K562 (cell line): Measurements from ENCODE around the gene GLDC. TPM values are rescaled to one million over a fixed set of nuclear protein-coding genes. Genes with fewer than 3 reads are reported as not detected.

Experiments used
- ATAC-seq: fragments of 200-7000 bp; cut with Tn5 transposase; 3 replicates; pipeline ENCODE4 v1.9.1; 2020; ENCODE audit warnings: moderate library complexity
- Bru-seq: library from RNA; stranded (reverse); fragments of 400-500 nt; gene quantifications from one replicate; lab custom pipeline; 2021; lab: Mats Ljungman, UMichigan
- BruChase-seq, 2 experiments: library from RNA; stranded (reverse); fragments of 400-500 nt; gene quantifications; one replicate each; lab custom pipeline; 2021; lab: Mats Ljungman, UMichigan
- BruUV-seq: library from RNA; stranded (reverse); fragments of 400-500 nt; replicated peaks from 2 replicates; lab custom pipeline; 2021; lab: Mats Ljungman, UMichigan
- CTCF ChIA-PET: fragments of 300-600 bp; formaldehyde crosslinking; extraction: SDS; loops from one replicate; lab custom pipeline; 2021; ENCODE audit warnings: low intra/inter-chr PET ratio; lab: Yijun Ruan, JAX
- POLR2A ChIA-PET: fragments of 300-600, 350-650 bp; sonication (Branson Sonifier 250); formaldehyde crosslinking; extraction: SDS; loops from one replicate; lab custom pipeline; 2021; ENCODE audit warnings: antibody characterized with exemption, inconsistent platforms; lab: Yijun Ruan, JAX
- DNase-seq, 4 experiments: peaks; one replicate each; pipeline versions ENCODE4 v3.0.0 to v3.0.0-alpha.2; 2011 to 2018; ENCODE audit warnings: low spot score in 3 of 4, mixed read lengths in 3 of 4; ENCODE audit errors: extremely low read depth in 1 of 4
- FAIRE-seq: peaks from 2 replicates; lab custom pipeline; 2011; peaks lifted over from hg19 to GRCh38; lab: Jason Lieb, UNC
- H2AFZ ChIP-seq: 2 replicates; pipeline ENCODE4 v1.6.0; 2011; ENCODE audit warnings: low read depth, low read length, control low read depth, inconsistent platforms
- H3K27ac ChIP-seq: fragments of 200-600 bp; 3 replicates; pipeline ENCODE4 v1.8.0; 2011; ENCODE audit warnings: low read depth, mild to moderate bottlenecking, control low read depth, inconsistent platforms, low read length, moderate library complexity, mixed read lengths; ENCODE audit errors: extremely low read depth
- H3K27me3 ChIP-seq, 2 experiments: fragments of 300-600 bp in 1 of 2; 2 replicates in 1 of 2; 3 replicates in 1 of 2; pipeline versions ENCODE4 v1.6.0 to v1.8.0; 2011; ENCODE audit warnings: inconsistent platforms in 2 of 2, low read length in 2 of 2, mild to moderate bottlenecking in 1 of 2, mixed read lengths in 1 of 2, moderate library complexity in 1 of 2; ENCODE audit not compliant: control insufficient read depth in 2 of 2, insufficient read depth in 2 of 2
- H3K36me3 ChIP-seq: fragments of 300-600 bp; 3 replicates; pipeline ENCODE4 v1.8.0; 2011; ENCODE audit warnings: mild to moderate bottlenecking, low read length, inconsistent platforms; ENCODE audit not compliant: control insufficient read depth, insufficient read depth
- H3K4me1 ChIP-seq, 2 experiments: fragments of 200-600 bp in 1 of 2; replicated peaks in 1 of 2; 2 replicates in 1 of 2; 3 replicates in 1 of 2; pipeline versions ENCODE4 v1.5.1 to v1.8.0; 2011; ENCODE audit warnings: inconsistent platforms in 2 of 2, low read length in 2 of 2, mild to moderate bottlenecking in 1 of 2, mixed read lengths in 1 of 2, moderate library complexity in 1 of 2; ENCODE audit not compliant: control insufficient read depth in 2 of 2, insufficient read depth in 2 of 2
- H3K4me2 ChIP-seq: 2 replicates; pipeline ENCODE4 v1.6.1; 2011; ENCODE audit warnings: low read length, control low read depth, inconsistent platforms, mixed read lengths; ENCODE audit not compliant: insufficient read depth
- H3K4me3 ChIP-seq: fragments of 200-600 bp; sonication (generic), shearing (Covaris generic); 2 replicates; pipeline ENCODE4 v1.5.1; 2016; ENCODE audit warnings: control low read depth, inconsistent platforms
- H3K79me2 ChIP-seq: fragments of 200-600 bp; 3 replicates; pipeline ENCODE4 v1.8.0; 2011; ENCODE audit warnings: low read length, inconsistent platforms; ENCODE audit not compliant: control insufficient read depth, insufficient read depth
- H3K9ac ChIP-seq, 2 experiments: 2 replicates each; pipeline versions ENCODE4 v1.6.0 to v1.6.1; 2011; ENCODE audit warnings: low read depth in 2 of 2, low read length in 2 of 2, control low read depth in 1 of 2, inconsistent platforms in 1 of 2, mild to moderate bottlenecking in 1 of 2, mixed read lengths in 1 of 2; ENCODE audit not compliant: insufficient read depth in 1 of 2
- H3K9me1 ChIP-seq: one replicate; pipeline ENCODE4 v1.6.0; 2011; ENCODE audit warnings: inconsistent platforms, mild to moderate bottlenecking, low read length, moderate library complexity; ENCODE audit not compliant: control insufficient read depth, insufficient read depth
- H3K9me3 ChIP-seq: replicated peaks from 2 replicates; pipeline ENCODE4 v1.5.1; 2011; ENCODE audit warnings: low read depth, low read length, inconsistent platforms; ENCODE audit not compliant: control insufficient read depth, insufficient read depth
- H4K20me1 ChIP-seq: replicated peaks from 2 replicates; pipeline ENCODE4 v1.6.1; 2011; ENCODE audit warnings: low read length, inconsistent platforms, mixed read lengths; ENCODE audit not compliant: control insufficient read depth, insufficient read depth
- CBX2 ChIP-seq: fragments of 200-600 bp; sonication (generic); IDR thresholded peaks from one replicate; pipeline ENCODE4 v1.6.1; 2012; ENCODE audit warnings: mild to moderate bottlenecking, low read length, inconsistent platforms; ENCODE audit not compliant: insufficient read depth, poor library complexity, severe bottlenecking
- whole genome bisulfite sequencing: fragments of 100-300 bp; shearing (Covaris generic); methylation state at CpG from one replicate; pipeline ENCODE4 v1.1.6; 2016; ENCODE audit warnings: low coverage, mixed read lengths; ENCODE audit not compliant: insufficient coverage; ENCODE audit errors: missing lambda C conversion rate; 5-methylcytosine and 5-hydroxymethylcytosine counted together
- in situ Hi-C: fragments of 300-500 bp; cut with MboI; formaldehyde crosslinking; loops from 4 replicates; pipeline ENCODE4 v1.15.0; 2018; ENCODE audit warnings: inconsistent platforms, mixed read lengths
- intact Hi-C: fragments of 100-400 bp; cut with micrococcal nuclease; formaldehyde crosslinking; loops from 2 replicates; pipeline ENCODE4 v1.14.2; 2022
- long read RNA-seq, 3 experiments: library from polyadenylated mRNA in 2 of 3; library from RNA in 1 of 3; unstranded in 2 of 3; stranded (forward) in 1 of 3; transcript quantifications; one replicate each; pipeline ENCODE4 v2.0.0, GENCODE V29; 2019 to 2022
- polyA minus RNA-seq, 3 experiments: library from RNA; depleted of rRNA, polyadenylated mRNA; stranded (reverse); fragments of >200 nt; gene quantifications; 2 replicates each; pipeline ENCODE4 v1.2.3, GENCODE V29; 2011
- polyA plus RNA-seq, 8 experiments: library from polyadenylated mRNA; depleted of rRNA in 4 of 8; stranded (reverse) in 5 of 8; unstranded in 3 of 8; fragments of >200 nt; fragmentation: Nextera tagmentation in 2 of 8; fragmentation: Illumina TruSeq in 1 of 8; extraction: Ambion mirVana in 2 of 8; extraction: Trizol in 1 of 8; gene quantifications; 2 replicates each; pipeline versions ENCODE4 v1.2.1 to v1.2.3, GENCODE V29; 2011 to 2014; ENCODE audit warnings: inconsistent platforms in 1 of 8, missing spikeins in 1 of 8
- total RNA-seq, 7 experiments: library from RNA; depleted of rRNA in 6 of 7; stranded (reverse); fragments of >200 nt in 6 of 7; fragmentation: Illumina TruSeq in 2 of 7; extraction: Trizol in 2 of 7; gene quantifications; 2 replicates each; pipeline versions ENCODE4 v1.2.1 to v1.2.3, GENCODE V29; 2011 to 2021; ENCODE audit warnings: low replicate concordance in 1 of 7
- TF ChIP-seq, protein P1 (sequence below), 3 experiments: fragments of 200-800 bp in 1 of 3; fragments of 250-450 bp in 1 of 3; fragments of 450-650 bp in 1 of 3; sonication (Bioruptor Pico) in 1 of 3; sonication (Bioruptor generic) in 1 of 3; formaldehyde crosslinking in 1 of 3; IDR thresholded peaks; 2 replicates each; pipeline versions ENCODE4 v1.6.1 to v1.8.0; 2016 to 2022; ENCODE audit warnings: mild to moderate bottlenecking in 2 of 3, missing genetic modification characterization in 2 of 3, missing compliant biosample characterization in 1 of 3, moderate library complexity in 1 of 3

The GLDC gene
- not detected in 2 replicates for total RNA-seq (2011; cell fraction: chromatin; rRNA removed; ENCODE audit: low replicate concordance)
- not detected in 2 replicates for total RNA-seq (2011; cell fraction: nucleolus; rRNA removed)
- total RNA-seq (2011; cell fraction: nucleoplasm; rRNA removed) = not detected in 2 replicates
- 0.29 TPM in 1 of 2 replicates, not detected in the other for total RNA-seq (2014; rRNA removed)
- total RNA-seq (2014; rRNA removed; fragmentation: Illumina TruSeq; extraction: Trizol) = not detected in 2 replicates
- not detected in 2 replicates for total RNA-seq (2015; rRNA removed; fragmentation: Illumina TruSeq; extraction: Trizol)
- total RNA-seq (2021) = 0.27 and 0.60 TPM in 2 replicates
- polyA plus RNA-seq (2011; rRNA removed) = 0.03 TPM in 1 of 2 replicates, not detected in the other
- polyA plus RNA-seq (2011; cell fraction: cytosol; rRNA removed) = not detected in 2 replicates
- not detected in 2 replicates for polyA plus RNA-seq (2011; cell fraction: nucleus; rRNA removed)
- polyA plus RNA-seq (2012) = 0.03 and 0.33 TPM in 2 replicates
- polyA plus RNA-seq (2014; fragmentation: Illumina TruSeq; extraction: Trizol) = 0.08 TPM in 1 of 2 replicates, not detected in the other
- polyA plus RNA-seq (2014; fragmentation: Nextera tagmentation; extraction: Ambion mirVana) = under 1 TPM in 1 of 2 experiments, not detected in 1; 0.08 TPM
- not detected in 2 replicates for polyA plus RNA-seq (2014; rRNA removed)
- not detected in 2 replicates for polyA minus RNA-seq (2011; rRNA and poly(A)+ RNA removed)
- not detected in 2 replicates for polyA minus RNA-seq (2011; cell fraction: cytosol; rRNA and poly(A)+ RNA removed)
- polyA minus RNA-seq (2011; cell fraction: nucleus; rRNA and poly(A)+ RNA removed) = not detected in 2 replicates
- percentile 6 among the genes with signal in this experiment for Bru-seq, nascent RNA
- BruChase-seq, experiment 1, labeled RNA remaining after a 2-hour chase = percentile 6 among the genes with signal in this experiment
- BruChase-seq, experiment 2, labeled RNA remaining after a 6-hour chase = percentile 2 among the genes with signal in this experiment
- long read RNA-seq, experiment 1 = 0 reads
- long read RNA-seq, experiment 2 = 0 reads
- long read RNA-seq, experiment 3 = 0 reads

GRCh38 chr9:6645355-6646292 is at the start of gene GLDC:
GLDC (minus strand) TSS chr9:6645729; CDS start chr9:6645499, 230 bp downstream.
- Histone ChIP-seq H3K9me1 (no peaks in the 10 kb centered on the region), H3K4me3 (no peak within 1 kb of the TSS), H2AFZ (no peak within 1 kb of the TSS), H3K4me1 (peaks cover 0 to 5% of the 10 kb centered on the region in 2 experiments; a peak in 1 of 5 replicates), H3K79me2 (no peaks in the 10 kb centered on the region), H4K20me1 (no peaks in the 10 kb centered on the region), H3K27me3 (peaks cover 10 to 28% of the 10 kb centered on the region in 2 experiments; a peak in 4 of 5 replicates), H3K27ac (no peak within 1 kb of the TSS), H3K9me3 (no peaks in the 10 kb centered on the region), H3K9ac (no peak within 1 kb of the TSS), H3K36me3 (no peaks in the 10 kb centered on the region), H3K4me2 (no peak within 1 kb of the TSS)
- BruUV-seq = no TSS peak
- TF ChIP-seq CBX2 = no peak
- TF ChIP-seq, protein P1, sequence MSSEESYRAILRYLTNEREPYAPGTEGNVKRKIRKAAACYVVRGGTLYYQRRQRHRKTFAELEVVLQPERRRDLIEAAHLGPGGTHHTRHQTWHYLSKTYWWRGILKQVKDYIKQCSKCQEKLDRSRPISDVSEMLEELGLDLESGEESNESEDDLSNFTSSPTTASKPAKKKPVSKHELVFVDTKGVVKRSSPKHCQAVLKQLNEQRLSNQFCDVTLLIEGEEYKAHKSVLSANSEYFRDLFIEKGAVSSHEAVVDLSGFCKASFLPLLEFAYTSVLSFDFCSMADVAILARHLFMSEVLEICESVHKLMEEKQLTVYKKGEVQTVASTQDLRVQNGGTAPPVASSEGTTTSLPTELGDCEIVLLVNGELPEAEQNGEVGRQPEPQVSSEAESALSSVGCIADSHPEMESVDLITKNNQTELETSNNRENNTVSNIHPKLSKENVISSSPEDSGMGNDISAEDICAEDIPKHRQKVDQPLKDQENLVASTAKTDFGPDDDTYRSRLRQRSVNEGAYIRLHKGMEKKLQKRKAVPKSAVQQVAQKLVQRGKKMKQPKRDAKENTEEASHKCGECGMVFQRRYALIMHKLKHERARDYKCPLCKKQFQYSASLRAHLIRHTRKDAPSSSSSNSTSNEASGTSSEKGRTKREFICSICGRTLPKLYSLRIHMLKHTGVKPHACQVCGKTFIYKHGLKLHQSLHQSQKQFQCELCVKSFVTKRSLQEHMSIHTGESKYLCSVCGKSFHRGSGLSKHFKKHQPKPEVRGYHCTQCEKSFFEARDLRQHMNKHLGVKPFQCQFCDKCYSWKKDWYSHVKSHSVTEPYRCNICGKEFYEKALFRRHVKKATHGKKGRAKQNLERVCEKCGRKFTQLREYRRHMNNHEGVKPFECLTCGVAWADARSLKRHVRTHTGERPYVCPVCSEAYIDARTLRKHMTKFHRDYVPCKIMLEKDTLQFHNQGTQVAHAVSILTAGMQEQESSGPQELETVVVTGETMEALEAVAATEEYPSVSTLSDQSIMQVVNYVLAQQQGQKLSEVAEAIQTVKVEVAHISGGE (CRISPR knock-in tag; IDR thresholded peaks at IDR 0.05) = peak in 1 of 3 experiments; percentile 25; a peak in 1 of 6 replicates
- ChIA-PET POLR2A (no interaction called here), CTCF (no interaction called here)
- FAIRE-seq (no peak), ATAC-seq (no peak), DNase-seq (no peak)
- in situ Hi-C loops = no loop called here
- intact Hi-C loops = no loop called here
- WGBS = 48% methylated on average over 18 of the region's 68 CpGs
